ENCODE measurements around the gene PNMA8B.

The PNMA8B gene

GRCh38 chr19:46486358-46486757 is 9.3 kb downstream of the PNMA8B start:
- H3K9me3 Mint-ChIP-seq, result peaks cover 15% of the 10 kb centered on the region
- DNase-seq, result no peak
- H3K4me3 Mint-ChIP-seq, result no peak overlapping the region
- H3K4me1 Mint-ChIP-seq, result peaks cover 62% of the 10 kb centered on the region
- peaks cover 67% of the 10 kb centered on the region for H3K27me3 Mint-ChIP-seq (ENCODE audit: low read depth, poor library complexity)
- TF ChIP-seq CTCF (IDR thresholded peaks at IDR 0.05), result no peak
- no peak overlapping the region for H3K27ac Mint-ChIP-seq
- no peaks in the 10 kb centered on the region for H3K36me3 Mint-ChIP-seq (ENCODE audit: low read depth)

- peaks cover 68% of the 10 kb centered on the region for H3K4me1 Mint-ChIP-seq
- H3K9me3 Mint-ChIP-seq, result peaks cover 15% of the 10 kb centered on the region
- no peaks in the 10 kb centered on the region for H3K36me3 Mint-ChIP-seq (ENCODE audit: low read depth)
- H3K27ac Mint-ChIP-seq, result no peak overlapping the region
- H3K27me3 Mint-ChIP-seq (ENCODE audit: low read depth, poor library complexity), result peaks cover 50% of the 10 kb centered on the region
- H3K4me3 Mint-ChIP-seq, result no peak overlapping the region
- TF ChIP-seq CTCF (IDR thresholded peaks at IDR 0.05), result no peak
- no peak for DNase-seq
Measured at GRCh38 chr19:46484656-46485055, 11.0 kb downstream of the PNMA8B start.

GRCh38 chr19:46482631-46483030 is 13.0 kb downstream of the PNMA8B start:
- Mint-ChIP-seq H3K4me1 (peaks cover 63% of the 10 kb centered on the region), H3K36me3 (ENCODE audit: low read depth) (no peaks in the 10 kb centered on the region), H3K4me3 (no peak overlapping the region), H3K27ac (peak overlapping the region; percentile 77), H3K27me3 (ENCODE audit: low read depth, poor library complexity) (peaks cover 30% of the 10 kb centered on the region), H3K9me3 (peaks cover 15% of the 10 kb centered on the region)
- DNase-seq, result no peak
- TF ChIP-seq CTCF (IDR thresholded peaks at IDR 0.05), result no peak

GRCh38 chr19:46481947-46482346 is 13.7 kb downstream of the PNMA8B start:
- no peak overlapping the region for H3K27ac Mint-ChIP-seq
- peaks cover 26% of the 10 kb centered on the region for H3K27me3 Mint-ChIP-seq (ENCODE audit: low read depth, poor library complexity)
- peaks cover 15% of the 10 kb centered on the region for H3K9me3 Mint-ChIP-seq
- H3K4me3 Mint-ChIP-seq, result no peak overlapping the region
- TF ChIP-seq CTCF (IDR thresholded peaks at IDR 0.05), result no peak
- H3K36me3 Mint-ChIP-seq (ENCODE audit: low read depth), result no peaks in the 10 kb centered on the region
- DNase-seq, result no peak
- peaks cover 56% of the 10 kb centered on the region for H3K4me1 Mint-ChIP-seq

- no peak for TF ChIP-seq CTCF (IDR thresholded peaks at IDR 0.05)
- Mint-ChIP-seq H3K9me3 (peaks cover 14% of the 10 kb centered on the region), H3K4me1 (peaks cover 50% of the 10 kb centered on the region), H3K36me3 (ENCODE audit: low read depth) (no peaks in the 10 kb centered on the region), H3K4me3 (peak overlapping the region; percentile 71), H3K27ac (peak overlapping the region; percentile 95), H3K27me3 (ENCODE audit: low read depth, poor library complexity) (peaks cover 21% of the 10 kb centered on the region)
- no peak for DNase-seq
Measured at GRCh38 chr19:46481223-46481848, 14.3 kb downstream of the PNMA8B start.

GRCh38 chr19:46480415-46480814 is 15.3 kb downstream of the PNMA8B start:
- H3K27ac Mint-ChIP-seq, result peak overlapping the region; percentile 95
- peaks cover 48% of the 10 kb centered on the region for H3K4me1 Mint-ChIP-seq
- peaks cover 12% of the 10 kb centered on the region for H3K9me3 Mint-ChIP-seq
- H3K4me3 Mint-ChIP-seq, result peak overlapping the region; percentile 71
- no peaks in the 10 kb centered on the region for H3K36me3 Mint-ChIP-seq (ENCODE audit: low read depth)
- TF ChIP-seq CTCF (IDR thresholded peaks at IDR 0.05), result no peak
- DNase-seq, result peak; percentile 48
- H3K27me3 Mint-ChIP-seq (ENCODE audit: low read depth, poor library complexity), result peaks cover 19% of the 10 kb centered on the region
